K562 (cell line): ENCODE results near the gene WDR64. TPM values are rescaled to one million over a fixed set of nuclear protein-coding genes. Genes with fewer than 3 reads are reported as not detected.
A peak's percentile ranks its signal among the peaks of the same experiment; 100 is the strongest.

Experiments
- GABPB1 ChIP-seq: sonication (generic); formaldehyde crosslinking; IDR thresholded peaks from 2 replicates; pipeline ENCODE4 v1.8.0; 2022; ENCODE audit warnings: mild to moderate bottlenecking, missing genetic modification reagents
- NFIC ChIP-seq: fragments of 450-650 bp; IDR thresholded peaks from 2 replicates; pipeline ENCODE4 v1.6.1; 2017; ENCODE audit warnings: mild to moderate bottlenecking, inconsistent platforms
- ZBTB40 ChIP-seq, 2 experiments: fragments of 450-650 bp in 1 of 2; sonication (generic) in 1 of 2; formaldehyde crosslinking in 1 of 2; IDR thresholded peaks; 2 replicates each; pipeline versions ENCODE4 v1.7.1 to v1.9.0; 2016 to 2022; ENCODE audit warnings: inconsistent platforms in 1 of 2, mild to moderate bottlenecking in 1 of 2, missing genetic modification reagents in 1 of 2
- ZNF263 ChIP-seq: sonication (generic); formaldehyde crosslinking; IDR thresholded peaks from 2 replicates; pipeline ENCODE4 v1.8.0; 2022; ENCODE audit warnings: mild to moderate bottlenecking, missing genetic modification reagents, borderline replicate concordance
- ZNF318 ChIP-seq, 2 experiments: fragments of 450-650 bp; IDR thresholded peaks; 2 replicates each; pipeline ENCODE4 v1.6.1; 2016; ENCODE audit warnings: mild to moderate bottlenecking in 2 of 2, borderline replicate concordance in 1 of 2, low read depth in 1 of 2, moderate library complexity in 1 of 2
- ZNF766 ChIP-seq: fragments of 200-800 bp; sonication (Bioruptor generic); conservative IDR thresholded peaks from 2 replicates; pipeline ENCODE4 v1.6.1; 2016; ENCODE audit warnings: missing genetic modification characterization, missing compliant biosample characterization
- polyA plus RNA-seq, 8 experiments: library from polyadenylated mRNA; depleted of rRNA in 4 of 8; stranded (reverse) in 5 of 8; unstranded in 3 of 8; fragments of >200 nt; fragmentation: Nextera tagmentation in 2 of 8; fragmentation: Illumina TruSeq in 1 of 8; extraction: Ambion mirVana in 2 of 8; extraction: Trizol in 1 of 8; gene quantifications; 2 replicates each; pipeline versions ENCODE4 v1.2.1 to v1.2.3, GENCODE V29; 2011 to 2014; ENCODE audit warnings: inconsistent platforms in 1 of 8, missing spikeins in 1 of 8
- total RNA-seq, 7 experiments: library from RNA; depleted of rRNA in 6 of 7; stranded (reverse); fragments of >200 nt in 6 of 7; fragmentation: Illumina TruSeq in 2 of 7; extraction: Trizol in 2 of 7; gene quantifications; 2 replicates each; pipeline versions ENCODE4 v1.2.1 to v1.2.3, GENCODE V29; 2011 to 2021; ENCODE audit warnings: low replicate concordance in 1 of 7
- TF ChIP-seq, protein P1 (sequence below): sonication (generic); formaldehyde crosslinking; IDR thresholded peaks from 2 replicates; pipeline ENCODE4 v1.8.1; 2023; ENCODE audit warnings: mild to moderate bottlenecking, missing genetic modification reagents

WDR64 gene
- total and polyA plus RNA-seq, 9 of the 15 experiments (the other 6 are each of a cell fraction or from before 2014, with no cell fraction given) = 0.06 to 0.29 (median 0.19) TPM; not detected in 5

GRCh38 chr1:241823925-241824324, 171.8 kb downstream of the WDR64 start (continued):
- TF ChIP-seq ZBTB40 (IDR thresholded peaks at IDR 0.05) (peak; percentile 88), ZBTB40 (CRISPR knock-in tag; IDR thresholded peaks at IDR 0.05) (no peak), GABPB1 (CRISPR knock-in tag) (peak; percentile 91), ZNF318 (IDR thresholded peaks at IDR 0.05; ENCODE audit: borderline replicate concordance in 1 of 2, low read depth in 1 of 2) (no peak), ZNF263 (no peak), ZNF766 (0 out of 2 replicates have a peak, but pooled peaks have one; percentile 16), NFIC (no peak)
- TF ChIP-seq, protein P1, sequence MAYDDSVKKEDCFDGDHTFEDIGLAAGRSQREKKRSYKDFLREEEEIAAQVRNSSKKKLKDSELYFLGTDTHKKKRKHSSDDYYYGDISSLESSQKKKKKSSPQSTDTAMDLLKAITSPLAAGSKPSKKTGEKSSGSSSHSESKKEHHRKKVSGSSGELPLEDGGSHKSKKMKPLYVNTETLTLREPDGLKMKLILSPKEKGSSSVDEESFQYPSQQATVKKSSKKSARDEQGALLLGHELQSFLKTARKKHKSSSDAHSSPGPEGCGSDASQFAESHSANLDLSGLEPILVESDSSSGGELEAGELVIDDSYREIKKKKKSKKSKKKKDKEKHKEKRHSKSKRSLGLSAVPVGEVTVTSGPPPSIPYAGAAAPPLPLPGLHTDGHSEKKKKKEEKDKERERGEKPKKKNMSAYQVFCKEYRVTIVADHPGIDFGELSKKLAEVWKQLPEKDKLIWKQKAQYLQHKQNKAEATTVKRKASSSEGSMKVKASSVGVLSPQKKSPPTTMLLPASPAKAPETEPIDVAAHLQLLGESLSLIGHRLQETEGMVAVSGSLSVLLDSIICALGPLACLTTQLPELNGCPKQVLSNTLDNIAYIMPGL = no peak
